Calu3 (cell line): ENCODE data around the gene ATG4B. TPM values are rescaled to one million over a fixed set of nuclear protein-coding genes. Genes with fewer than 3 reads are reported as not detected.
A peak's percentile ranks its signal among the peaks of the same experiment; 100 is the strongest.

Experiments used
- BruUV-seq: library from RNA; stranded (reverse); fragments of 400-500 nt; replicated peaks from 2 replicates; lab custom pipeline; 2021; lab: Mats Ljungman, UMichigan
- CTCF ChIA-PET: fragments of 300-600 bp; sonication (Branson Sonifier 250); formaldehyde crosslinking; loops from one replicate; lab custom pipeline; 2022; ENCODE audit warnings: antibody characterized with exemption; lab: Charles Lee
- DNase-seq: peaks from one replicate; pipeline ENCODE4 v3.0.0; 2022
- H3K27ac Mint-ChIP-seq: one replicate; pipeline ENCODE4 v1.8.0; 2022; ENCODE audit warnings: mixed read lengths; ENCODE audit not compliant: unreplicated experiment
- H3K27me3 Mint-ChIP-seq: one replicate; pipeline ENCODE4 v1.8.0; 2022; ENCODE audit warnings: mixed read lengths; ENCODE audit not compliant: unreplicated experiment
- H3K36me3 Mint-ChIP-seq: one replicate; pipeline ENCODE4 v1.8.0; 2022; ENCODE audit warnings: mild to moderate bottlenecking, moderate library complexity, mixed read lengths; ENCODE audit not compliant: insufficient read depth, unreplicated experiment
- H3K4me1 Mint-ChIP-seq: one replicate; pipeline ENCODE4 v1.8.0; 2022; ENCODE audit warnings: mild to moderate bottlenecking, low read depth, mixed read lengths; ENCODE audit not compliant: unreplicated experiment
- H3K4me3 Mint-ChIP-seq: one replicate; pipeline ENCODE4 v1.8.0; 2022; ENCODE audit warnings: mild to moderate bottlenecking, low read depth, moderate library complexity, mixed read lengths; ENCODE audit not compliant: unreplicated experiment
- H3K9me3 Mint-ChIP-seq: one replicate; pipeline ENCODE4 v1.8.0; 2022; ENCODE audit warnings: low read depth, mixed read lengths; ENCODE audit not compliant: unreplicated experiment
- CTCF ChIP-seq: fragments of 200-600 bp; IDR thresholded peaks from one replicate; pipeline ENCODE4 v1.8.0; 2022; ENCODE audit warnings: antibody characterized with exemption; ENCODE audit not compliant: unreplicated experiment
- intact Hi-C: fragments of 100-400 bp; cut with micrococcal nuclease; formaldehyde crosslinking; loops from one replicate; pipeline ENCODE4 v1.10.0; 2022; ENCODE audit not compliant: unreplicated experiment
- total RNA-seq: library from RNA; stranded (reverse); gene quantifications from 2 replicates; pipeline ENCODE4 v1.2.3, GENCODE V29; 2022

The ATG4B gene
- total RNA-seq, 1 experiment from 2014 or later = 95.3 TPM

- intact Hi-C loops = no loop called here
- CTCF ChIA-PET = no interaction called here
- H3K27ac Mint-ChIP-seq = peak overlapping the region; percentile 64
- H3K27me3 Mint-ChIP-seq = no peaks in the 10 kb centered on the region
- BruUV-seq = no TSS peak
- peaks cover 4% of the 10 kb centered on the region for H3K9me3 Mint-ChIP-seq
- H3K4me1 Mint-ChIP-seq = peaks cover 10% of the 10 kb centered on the region
- H3K36me3 Mint-ChIP-seq = peaks cover 85% of the 10 kb centered on the region
- no peak for DNase-seq
- TF ChIP-seq CTCF = no peak
- H3K4me3 Mint-ChIP-seq = peak overlapping the region; percentile 90
Measured at GRCh38 chr2:241703032-241703604, 65.6 kb downstream of the ATG4B start.

GRCh38 chr2:241706537-241706936 is 69.0 kb downstream of the ATG4B start:
- CTCF ChIA-PET = no interaction called here

GRCh38 chr2:241708879-241709278 is 71.4 kb downstream of the ATG4B start:
- H3K27ac Mint-ChIP-seq = no peak overlapping the region
- H3K36me3 Mint-ChIP-seq = peaks cover 67% of the 10 kb centered on the region
- CTCF ChIA-PET = interaction anchor here (0.7 to 0.9 kb wide), 2 partner anchors 22 to 96 kb away, joined by 3 to 5 read pairs; partner anchors contain the start of gene DTYMK
- H3K9me3 Mint-ChIP-seq = peaks cover 4% of the 10 kb centered on the region
- no peaks in the 10 kb centered on the region for H3K4me1 Mint-ChIP-seq
- TF ChIP-seq CTCF = no peak
- H3K27me3 Mint-ChIP-seq = no peaks in the 10 kb centered on the region
- H3K4me3 Mint-ChIP-seq = no peak overlapping the region
- BruUV-seq = no TSS peak
- intact Hi-C loops = no loop called here
- no peak for DNase-seq

More at GRCh38 chr2:241706537-241706936, 69.0 kb downstream of the ATG4B start:
- H3K36me3 Mint-ChIP-seq = peaks cover 83% of the 10 kb centered on the region
- BruUV-seq = no TSS peak
- no peak overlapping the region for H3K27ac Mint-ChIP-seq
- H3K27me3 Mint-ChIP-seq = no peaks in the 10 kb centered on the region
- no peak overlapping the region for H3K4me3 Mint-ChIP-seq
- H3K9me3 Mint-ChIP-seq = peaks cover 4% of the 10 kb centered on the region
- peaks cover 10% of the 10 kb centered on the region for H3K4me1 Mint-ChIP-seq
- intact Hi-C loops = no loop called here
- TF ChIP-seq CTCF = no peak
- no peak for DNase-seq

- Mint-ChIP-seq H3K4me1 (no peaks in the 10 kb centered on the region), H3K9me3 (peaks cover 3% of the 10 kb centered on the region), H3K4me3 (no peak overlapping the region), H3K36me3 (peaks cover 76% of the 10 kb centered on the region), H3K27me3 (no peaks in the 10 kb centered on the region), H3K27ac (no peak overlapping the region)
- intact Hi-C loops = no loop called here
- CTCF ChIA-PET = no interaction called here
- BruUV-seq = no TSS peak
- TF ChIP-seq CTCF = no peak
- no peak for DNase-seq
Measured at GRCh38 chr2:241719093-241719492, 81.6 kb downstream of the ATG4B start.
